ENCODE results near the gene BAMBI.

- TF ChIP-seq CTCF (IDR thresholded peaks at IDR 0.05; ENCODE audit: low read length) (no peak), EZH2 (optimal IDR thresholded peaks at IDR 0.05; ENCODE audit: low read depth, low read length) (no peak)
Measured at GRCh38 chr10:28666751-28667467, 10.4 kb upstream of the BAMBI start.
